ENCODE results near the gene SMIM1. TPM values are rescaled to one million over a fixed set of nuclear protein-coding genes. Genes with fewer than 3 reads are reported as not detected.

Gene SMIM1
- total RNA-seq, 1 experiment from 2014 or later: 2.7 TPM

- Mint-ChIP-seq H3K4me1 (ENCODE audit: low read depth, unreplicated experiment) (no peaks in the 10 kb centered on the region), H3K36me3 (ENCODE audit: insufficient read depth, unreplicated experiment) (peaks cover 10% of the 10 kb centered on the region), H3K27ac (ENCODE audit: unreplicated experiment) (no peak overlapping the region), H3K27me3 (ENCODE audit: unreplicated experiment) (no peaks in the 10 kb centered on the region), H3K4me3 (ENCODE audit: low read depth, unreplicated experiment) (no peak overlapping the region), H3K9me3 (ENCODE audit: low read depth, unreplicated experiment) (no peaks in the 10 kb centered on the region)
- BruUV-seq (replicated peaks): no TSS peak
- CTCF ChIA-PET: no interaction called here
- intact Hi-C loops (cut with micrococcal nuclease; ENCODE audit: unreplicated experiment): no loop called here
- DNase-seq: no peak
- no peak for TF ChIP-seq CTCF (IDR thresholded peaks at IDR 0.05; ENCODE audit: unreplicated experiment)
Observed at GRCh38 chr1:3825356-3825755, 52.8 kb downstream of the SMIM1 start.

Other genes with a start within 250 kb of the SMIM1 start
- 32.4 and 33.8 TPM in 2 replicates for gene MEGF6, start 161.2 kb upstream of the SMIM1 start, total RNA-seq (2022)
- gene TPRG1L, start 147.7 kb upstream of the SMIM1 start, total RNA-seq (2022): 22.5 and 27.3 TPM in 2 replicates
- 14.9 and 18.6 TPM in 2 replicates for gene WRAP73, start 122.6 kb upstream of the SMIM1 start, total RNA-seq (2022)
- 0.34 and 0.54 TPM in 2 replicates for gene TP73, start 120.2 kb upstream of the SMIM1 start, total RNA-seq (2022)
- gene CCDC27, start 20.3 kb upstream of the SMIM1 start, total RNA-seq (2022): not detected in 2 replicates
- 35.8 and 38.1 TPM in 2 replicates for gene LRRC47, start 23.7 kb downstream of the SMIM1 start, total RNA-seq (2022)
- 29.4 and 34.3 TPM in 2 replicates for gene CEP104, start 84.5 kb downstream of the SMIM1 start, total RNA-seq (2022)
- 6.5 and 6.6 TPM in 2 replicates for gene DFFB, start 84.7 kb downstream of the SMIM1 start, total RNA-seq (2022)
- gene C1orf174, start 127.5 kb downstream of the SMIM1 start, total RNA-seq (2022): 20.9 and 21.1 TPM in 2 replicates